Loucy (cell line): ENCODE results near the gene MITD1.

Experiments
- H2AFZ ChIP-seq: fragments of 200-600 bp; sonication (generic); 2 replicates; pipeline ENCODE4 v1.6.0; 2016; ENCODE audit warnings: antibody characterized with exemption, mild to moderate bottlenecking, low read length, moderate library complexity
- H3F3A ChIP-seq: fragments of 200-600 bp; 2 replicates; pipeline ENCODE4 v1.6.0; 2016; ENCODE audit warnings: antibody characterized with exemption, low read depth, mild to moderate bottlenecking
- H3K27me3 ChIP-seq: fragments of 200-600 bp; sonication (generic); 2 replicates; pipeline ENCODE4 v1.6.1; 2014; ENCODE audit warnings: low read length, mild to moderate bottlenecking; ENCODE audit not compliant: insufficient read depth, poor library complexity, severe bottlenecking
- H3K36me3 ChIP-seq: fragments of 200-600 bp; sonication (generic); 2 replicates; pipeline ENCODE4 v1.6.1; 2016; ENCODE audit warnings: low read length; ENCODE audit not compliant: insufficient read depth
- H3K4me1 ChIP-seq: fragments of 200-600 bp; sonication (generic); 2 replicates; pipeline ENCODE4 v1.5.1; 2014; ENCODE audit warnings: low read length, mild to moderate bottlenecking; ENCODE audit not compliant: insufficient read depth, poor library complexity, severe bottlenecking
- H3K4me2 ChIP-seq: fragments of 200-600 bp; sonication (generic); 2 replicates; pipeline ENCODE4 v1.6.0; 2014; ENCODE audit warnings: antibody characterized with exemption, low read length, low read depth, mild to moderate bottlenecking; ENCODE audit not compliant: poor library complexity, severe bottlenecking
- H3K4me3 ChIP-seq: fragments of 200-600 bp; sonication (generic); 2 replicates; pipeline ENCODE4 v1.5.1; 2014; ENCODE audit warnings: low read length, mild to moderate bottlenecking, mixed read lengths; ENCODE audit not compliant: poor library complexity, severe bottlenecking
- H3K79me2 ChIP-seq: fragments of 200-600 bp; sonication (generic); 2 replicates; pipeline ENCODE4 v1.6.1; 2014; ENCODE audit warnings: low read length; ENCODE audit not compliant: insufficient read depth
- H3K9ac ChIP-seq: fragments of 200-600 bp; sonication (generic); 2 replicates; pipeline ENCODE4 v1.6.0; 2014; ENCODE audit warnings: mild to moderate bottlenecking, low read depth, low read length, moderate library complexity; ENCODE audit not compliant: poor library complexity, severe bottlenecking
- H3K9me2 ChIP-seq: fragments of 200-600 bp; sonication (generic); replicated peaks from 2 replicates; pipeline ENCODE4 v1.6.1; 2016; ENCODE audit warnings: low read depth, low read length, mixed read lengths
- H3K9me3 ChIP-seq: fragments of 200-600 bp; sonication (generic); 2 replicates; pipeline ENCODE4 v1.6.1; 2014; ENCODE audit warnings: mild to moderate bottlenecking, antibody characterized with exemption, low read length, low read depth; ENCODE audit not compliant: insufficient read depth
- H4K20me1 ChIP-seq: fragments of 200-600 bp; sonication (generic); 2 replicates; pipeline ENCODE4 v1.6.0; 2014; ENCODE audit warnings: antibody characterized with exemption, low read length, mild to moderate bottlenecking; ENCODE audit not compliant: insufficient read depth, poor library complexity, severe bottlenecking
- CTCF ChIP-seq: fragments of 200-600 bp; sonication (generic); conservative IDR thresholded peaks from 2 replicates; pipeline ENCODE4 v1.5.1; 2014; ENCODE audit warnings: mild to moderate bottlenecking, antibody characterized with exemption, low read length
- EZH2phosphoT487 ChIP-seq: fragments of 200-600 bp; IDR thresholded peaks from 2 replicates; pipeline ENCODE4 v1.6.1; 2018; ENCODE audit warnings: antibody characterized with exemption, mild to moderate bottlenecking, moderate library complexity, borderline replicate concordance

Gene MITD1

GRCh38 chr2:99152199-99152895, 28.5 kb downstream of the MITD1 start:
- TF ChIP-seq EZH2phosphoT487 (no peak), CTCF (no peak)
- no peaks in the 10 kb centered on the region for H3K9me3 ChIP-seq
- peaks cover 40% of the 10 kb centered on the region for H3K4me1 ChIP-seq
- H3K4me2 ChIP-seq = peak overlapping the region; percentile 87
- H3K9me2 ChIP-seq = no peaks in the 10 kb centered on the region
- H3K79me2 ChIP-seq = peaks cover 18% of the 10 kb centered on the region
- no peaks in the 10 kb centered on the region for H4K20me1 ChIP-seq
- no peak overlapping the region for H3K4me3 ChIP-seq
- no peaks in the 10 kb centered on the region for H3K36me3 ChIP-seq
- H3F3A ChIP-seq = no peaks in the 10 kb centered on the region; the same call in 1 of the 2 replicates
- no peaks in the 10 kb centered on the region for H3K27me3 ChIP-seq
- no peak overlapping the region for H3K9ac ChIP-seq
- no peak overlapping the region for H2AFZ ChIP-seq

GRCh38 chr2:99150706-99151105, 30.2 kb downstream of the MITD1 start:
- no peaks in the 10 kb centered on the region; the same call in 1 of the 2 replicates for H3F3A ChIP-seq
- H4K20me1 ChIP-seq = no peaks in the 10 kb centered on the region
- TF ChIP-seq EZH2phosphoT487 (no peak), CTCF (no peak)
- H3K9ac ChIP-seq = no peak overlapping the region
- no peak overlapping the region for H2AFZ ChIP-seq
- no peak overlapping the region for H3K4me3 ChIP-seq
- no peak overlapping the region for H3K4me2 ChIP-seq
- no peaks in the 10 kb centered on the region for H3K9me3 ChIP-seq
- H3K36me3 ChIP-seq = no peaks in the 10 kb centered on the region
- H3K79me2 ChIP-seq = peaks cover 5% of the 10 kb centered on the region
- no peaks in the 10 kb centered on the region for H3K27me3 ChIP-seq
- no peaks in the 10 kb centered on the region for H3K9me2 ChIP-seq
- H3K4me1 ChIP-seq = peaks cover 25% of the 10 kb centered on the region

GRCh38 chr2:99141110-99142108, 39.4 kb downstream of the MITD1 start, which contains the start of gene C2orf15:
C2orf15 (plus strand) TSS chr2:99141707; CDS start chr2:99150559, 8,852 bp downstream.
- Histone ChIP-seq H3K4me3 (peak within 1 kb of the TSS; percentile 90), H3K4me1 (peaks cover 12% of the 10 kb centered on the region), H2AFZ (peak within 1 kb of the TSS; percentile 99), H3K9me2 (no peaks in the 10 kb centered on the region), H3K4me2 (peak within 1 kb of the TSS; percentile 95), H3K9me3 (no peaks in the 10 kb centered on the region), H3K27me3 (no peaks in the 10 kb centered on the region), H3K9ac (peak within 1 kb of the TSS; percentile 73), H3K36me3 (no peaks in the 10 kb centered on the region), H4K20me1 (no peaks in the 10 kb centered on the region), H3F3A (no peaks in the 10 kb centered on the region), H3K79me2 (no peaks in the 10 kb centered on the region)
- TF ChIP-seq CTCF = no peak
- no peak for TF ChIP-seq EZH2phosphoT487
